ENCODE results near the gene CDH4.

DNA sequence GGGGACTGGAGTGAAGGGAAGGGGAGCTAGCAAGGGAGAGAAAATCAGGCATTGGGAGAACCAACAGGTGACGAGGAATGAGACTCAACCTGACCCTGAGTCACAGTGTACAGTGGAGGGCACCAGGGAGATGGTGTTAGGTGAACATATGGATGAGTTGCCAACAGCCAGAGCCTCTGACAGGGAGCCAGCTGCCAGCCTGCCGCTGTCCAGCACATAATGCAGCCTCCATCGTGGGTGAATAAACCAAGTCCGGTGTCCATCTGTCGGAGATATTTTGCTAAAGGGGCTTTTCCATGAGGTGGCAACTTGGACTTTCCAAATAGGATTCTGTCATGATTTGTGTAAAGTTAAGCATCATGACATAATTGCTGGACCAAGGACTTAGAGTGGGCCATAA, 88.1 kb downstream of the CDH4 start:
- TF ChIP-seq, protein P1, sequence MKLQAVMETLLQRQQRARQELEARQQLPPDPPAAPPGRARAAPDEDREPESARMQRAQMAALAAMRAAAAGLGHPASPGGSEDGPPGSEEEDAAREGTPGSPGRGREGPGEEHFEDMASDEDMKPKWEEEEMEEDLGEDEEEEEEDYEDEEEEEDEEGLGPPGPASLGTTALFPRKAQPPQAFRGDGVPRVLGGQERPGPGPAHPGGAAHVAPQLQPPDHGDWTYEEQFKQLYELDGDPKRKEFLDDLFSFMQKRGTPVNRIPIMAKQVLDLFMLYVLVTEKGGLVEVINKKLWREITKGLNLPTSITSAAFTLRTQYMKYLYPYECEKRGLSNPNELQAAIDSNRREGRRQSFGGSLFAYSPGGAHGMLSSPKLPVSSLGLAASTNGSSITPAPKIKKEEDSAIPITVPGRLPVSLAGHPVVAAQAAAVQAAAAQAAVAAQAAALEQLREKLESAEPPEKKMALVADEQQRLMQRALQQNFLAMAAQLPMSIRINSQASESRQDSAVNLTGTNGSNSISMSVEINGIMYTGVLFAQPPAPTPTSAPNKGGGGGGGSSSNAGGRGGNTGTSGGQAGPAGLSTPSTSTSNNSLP (IDR thresholded peaks at IDR 0.05; ENCODE audit: borderline replicate concordance, low read depth, low read length): no peak
- TF ChIP-seq CTCF (IDR thresholded peaks at IDR 0.05 in 2 of 3, conservative IDR thresholded peaks at IDR 0.05 in 1 of 3; ENCODE audit: insufficient read depth in 2 of 3, low read depth in 1 of 3, low read length in 3 of 3) (no peak), POLR2A (conservative IDR thresholded peaks at IDR 0.05) (no peak), EP300 (IDR thresholded peaks at IDR 0.05; ENCODE audit: low read length) (no peak), TEAD2 (tag; IDR thresholded peaks at IDR 0.05) (no peak), ELF1 (tag; IDR thresholded peaks at IDR 0.05) (no peak)
- TF ChIP-seq, protein P2, sequence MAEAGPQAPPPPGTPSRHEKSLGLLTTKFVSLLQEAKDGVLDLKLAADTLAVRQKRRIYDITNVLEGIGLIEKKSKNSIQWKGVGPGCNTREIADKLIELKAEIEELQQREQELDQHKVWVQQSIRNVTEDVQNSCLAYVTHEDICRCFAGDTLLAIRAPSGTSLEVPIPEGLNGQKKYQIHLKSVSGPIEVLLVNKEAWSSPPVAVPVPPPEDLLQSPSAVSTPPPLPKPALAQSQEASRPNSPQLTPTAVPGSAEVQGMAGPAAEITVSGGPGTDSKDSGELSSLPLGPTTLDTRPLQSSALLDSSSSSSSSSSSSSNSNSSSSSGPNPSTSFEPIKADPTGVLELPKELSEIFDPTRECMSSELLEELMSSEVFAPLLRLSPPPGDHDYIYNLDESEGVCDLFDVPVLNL (CRISPR knock-in tag; IDR thresholded peaks at IDR 0.05; ENCODE audit: low read depth): no peak
